ENCODE data around the gene DOCK2.

GRCh38 chr5:169814045-169814444, 177.0 kb downstream of the DOCK2 start:
- TF ChIP-seq POLR2A (IDR thresholded peaks at IDR 0.05; ENCODE audit: low read depth, low read length) = no peak
- no peak for TF ChIP-seq EZH2 (IDR thresholded peaks at IDR 0.05; ENCODE audit: borderline replicate concordance, low read depth, low read length, severe bottlenecking)
- TF ChIP-seq CTCF (IDR thresholded peaks at IDR 0.05; ENCODE audit: extremely low read depth in 1 of 2, insufficient read depth in 1 of 2, low read depth in 1 of 2, low read length in 2 of 2) = no peak
- no peak for TF ChIP-seq POLR2AphosphoS5 (IDR thresholded peaks at IDR 0.05; ENCODE audit: insufficient read depth, low read depth, low read length)
- no peak for TF ChIP-seq MAX (IDR thresholded peaks at IDR 0.05; ENCODE audit: insufficient read depth, insufficient read length)
- no peak for TF ChIP-seq JUN (IDR thresholded peaks at IDR 0.05; ENCODE audit: borderline replicate concordance, insufficient read depth, insufficient read length, low read depth)
- no peak for TF ChIP-seq FOS (IDR thresholded peaks at IDR 0.05; ENCODE audit: borderline replicate concordance, insufficient read depth, low read length)
